ENCODE results near the gene ANOS1. TPM values are rescaled to one million over a fixed set of nuclear protein-coding genes. Genes with fewer than 3 reads are reported as not detected.

ANOS1 gene
- total RNA-seq, 1 donor = under 0.01 TPM

Other genes with a start within 250 kb of the ANOS1 start
- gene FAM9A, start 69.2 kb upstream of the ANOS1 start, total RNA-seq = not detected